ENCODE measurements around the gene HEXIM2.

HEXIM2 gene

DNA sequence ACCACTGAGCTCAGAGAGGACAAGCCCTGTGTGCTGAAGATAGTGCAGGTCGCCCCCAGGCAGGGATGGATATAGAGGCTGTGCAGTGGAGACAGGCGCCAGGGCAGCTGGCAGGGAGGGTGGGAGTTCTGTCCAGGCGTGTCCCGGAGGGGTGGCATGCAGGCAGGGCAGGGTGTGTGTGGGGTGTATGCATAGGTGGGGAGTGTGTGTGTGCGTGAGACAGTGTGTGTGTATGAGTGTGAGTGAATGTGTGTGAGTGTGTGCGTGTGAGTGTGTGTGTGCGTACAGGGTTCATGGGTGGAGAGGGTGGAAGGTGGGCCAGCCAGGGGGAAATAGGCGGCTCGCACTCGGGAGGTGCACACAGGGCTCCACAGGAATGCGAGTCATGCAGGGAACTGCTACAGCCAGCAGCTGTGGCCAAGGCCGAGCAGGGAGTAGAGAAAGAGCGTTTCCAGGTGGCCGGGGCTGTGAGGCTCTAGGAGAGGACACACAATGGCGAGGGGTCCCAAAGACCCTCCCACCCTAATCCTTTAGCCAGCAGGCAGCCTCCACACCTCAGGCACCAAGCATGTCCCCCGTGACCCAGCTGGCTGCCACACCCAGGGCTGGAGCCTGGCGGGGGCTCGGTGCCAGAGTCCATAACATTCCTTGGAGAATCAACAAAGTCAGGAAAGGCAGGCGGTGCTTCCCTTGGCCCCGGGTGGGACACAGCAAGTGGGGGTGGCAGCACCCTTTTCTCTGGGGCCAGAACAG lies 34.0 kb upstream of the HEXIM2 start:
- no peak for DNase-seq (ENCODE audit: low spot score)

DNA sequence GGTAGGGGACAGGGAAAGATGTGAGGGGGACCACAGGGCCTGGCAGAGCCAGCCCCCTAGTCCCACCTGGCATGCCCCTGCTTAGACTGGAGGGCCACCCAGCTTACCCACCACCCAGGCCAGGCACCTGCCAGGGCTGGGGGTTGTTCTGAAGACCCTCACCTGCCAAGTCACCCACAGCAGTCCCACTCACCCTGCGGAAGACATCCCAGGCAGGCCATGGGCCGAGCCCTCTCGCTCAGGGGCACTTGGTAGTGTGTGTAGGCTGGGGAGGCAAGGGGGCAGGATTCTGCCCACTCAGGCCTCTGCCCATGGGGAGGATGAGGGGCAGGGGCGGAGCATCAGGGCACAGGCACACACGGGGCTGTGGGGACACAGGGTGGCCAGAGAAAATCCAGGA lies 33.3 kb upstream of the HEXIM2 start:
- no peak for DNase-seq (ENCODE audit: low spot score)

DNA sequence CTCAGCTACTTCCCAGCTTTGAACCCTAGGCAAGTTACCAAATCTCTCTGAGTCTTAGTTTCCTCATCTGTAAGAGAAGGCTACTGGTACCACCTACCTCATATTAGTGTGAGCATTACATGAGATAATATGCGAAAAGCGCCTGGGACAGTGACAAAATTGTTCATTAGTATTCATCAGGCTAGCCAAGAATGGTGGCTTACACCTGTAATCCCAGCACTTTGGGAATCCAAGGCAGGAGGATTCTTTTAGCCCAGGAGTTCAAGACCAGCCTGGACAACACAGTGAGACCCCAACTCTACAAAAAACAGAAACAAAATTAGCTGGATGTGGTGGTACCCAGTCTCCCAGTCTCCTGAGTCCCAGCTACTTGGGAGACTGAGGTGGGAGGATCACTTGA lies 32.7 kb upstream of the HEXIM2 start:
- DNase-seq (ENCODE audit: low spot score): no peak

DNA sequence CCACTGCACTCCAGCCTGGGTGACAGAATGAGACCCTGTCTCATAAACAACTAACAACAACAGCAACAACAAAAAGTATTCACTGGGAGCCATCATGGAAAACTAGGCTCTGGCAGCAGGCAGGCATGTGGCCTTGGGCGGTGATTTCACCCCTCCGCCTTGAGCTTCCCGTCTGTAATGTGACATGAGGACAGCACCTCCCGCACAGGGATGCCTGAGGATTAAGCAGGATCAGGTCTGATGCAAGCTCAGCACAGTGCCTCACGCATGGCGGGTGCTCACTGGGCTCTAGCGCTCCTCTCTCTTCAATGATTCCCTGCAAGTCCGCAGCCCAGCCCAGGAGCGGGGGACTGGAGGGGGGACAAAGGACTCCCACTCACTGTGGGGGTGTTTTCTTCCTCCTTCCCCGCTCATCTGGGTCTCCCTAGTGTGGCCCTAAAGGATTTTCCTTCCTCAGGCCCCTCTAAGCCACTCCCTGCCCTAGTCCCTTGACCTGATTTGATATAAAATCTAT lies 32.2 kb upstream of the HEXIM2 start:
- DNase-seq (ENCODE audit: low spot score): no peak

DNA sequence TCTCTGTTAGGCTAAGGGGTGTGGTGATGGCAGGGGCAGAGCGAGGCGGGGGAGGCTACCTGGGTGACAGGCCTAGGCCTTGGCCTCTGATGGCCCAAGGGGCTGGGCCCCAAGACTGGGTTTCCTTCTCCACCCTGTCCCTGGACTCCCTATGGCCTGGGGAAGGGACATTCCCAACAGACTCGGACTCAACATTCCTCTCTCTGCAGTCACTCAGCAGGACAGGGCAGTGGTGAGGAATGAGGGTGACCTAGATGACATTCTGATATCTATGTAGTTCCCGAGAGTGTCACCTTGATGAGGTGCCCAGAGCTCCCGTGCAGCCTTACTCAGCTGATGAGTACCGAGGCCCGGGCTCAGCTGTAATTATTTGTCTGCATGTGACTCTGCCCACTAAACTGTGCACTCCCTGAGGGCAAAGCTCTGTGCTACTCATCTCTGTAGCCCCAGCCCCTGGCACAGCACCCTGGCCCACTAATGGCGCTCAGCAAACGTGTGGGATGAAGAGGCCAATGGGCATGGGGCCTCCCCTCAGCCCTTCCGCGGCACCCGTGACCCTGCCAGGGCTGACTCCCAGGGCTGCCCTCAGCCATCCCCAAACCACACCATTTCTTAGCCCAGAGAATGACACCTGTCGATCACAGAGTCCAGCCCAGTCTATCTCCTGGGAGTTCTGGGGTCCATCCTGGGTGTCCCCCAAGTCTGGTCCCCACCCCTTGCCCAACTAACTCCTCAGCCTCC lies 31.6 kb upstream of the HEXIM2 start:
- DNase-seq (ENCODE audit: low spot score): no peak

DNA sequence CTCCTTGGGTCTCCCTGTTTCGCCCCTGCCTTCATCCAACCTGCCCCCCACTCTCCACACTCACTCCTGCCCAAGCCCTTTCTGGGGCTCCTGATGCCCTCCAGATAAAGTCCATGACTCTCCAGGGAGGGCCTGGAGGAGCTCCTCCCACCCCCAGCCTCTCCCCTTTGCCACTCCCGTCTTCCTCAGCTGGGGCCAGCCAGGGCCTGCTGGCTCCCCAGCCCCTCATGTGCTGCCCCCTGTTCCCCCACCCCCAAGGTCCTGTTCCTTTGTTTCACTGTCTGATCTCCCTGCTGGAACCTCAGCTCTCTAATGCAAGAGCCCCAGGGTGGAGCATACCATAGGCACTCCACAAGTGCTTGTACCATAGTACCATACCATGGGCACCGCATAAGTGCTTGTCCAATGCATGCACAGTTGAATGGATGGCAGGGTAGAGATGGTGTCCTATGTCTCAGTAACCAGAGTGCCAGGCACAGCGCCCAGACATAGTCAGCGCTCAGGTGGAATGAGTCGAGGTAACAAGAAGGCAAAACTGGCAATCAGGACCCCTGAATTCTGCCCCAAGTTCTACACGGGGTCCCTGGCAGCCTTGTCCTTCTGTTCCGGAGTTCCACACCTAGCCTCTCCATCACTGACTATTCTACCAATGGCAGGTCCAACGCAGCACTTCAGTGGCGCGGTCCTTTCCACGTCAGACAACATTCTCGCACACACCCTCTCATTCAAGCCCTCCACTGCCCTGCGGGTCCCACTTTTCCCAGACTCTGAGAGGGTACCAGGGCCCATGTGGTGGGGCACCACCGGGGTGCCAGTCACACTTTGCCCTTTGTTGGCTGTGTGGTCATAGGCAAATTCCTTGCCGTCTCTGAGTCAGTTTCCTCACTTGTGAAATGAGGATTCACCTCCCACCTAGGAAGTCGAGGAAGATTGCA lies 30.7 kb upstream of the HEXIM2 start:
- DNase-seq (ENCODE audit: low spot score): no peak

DNA sequence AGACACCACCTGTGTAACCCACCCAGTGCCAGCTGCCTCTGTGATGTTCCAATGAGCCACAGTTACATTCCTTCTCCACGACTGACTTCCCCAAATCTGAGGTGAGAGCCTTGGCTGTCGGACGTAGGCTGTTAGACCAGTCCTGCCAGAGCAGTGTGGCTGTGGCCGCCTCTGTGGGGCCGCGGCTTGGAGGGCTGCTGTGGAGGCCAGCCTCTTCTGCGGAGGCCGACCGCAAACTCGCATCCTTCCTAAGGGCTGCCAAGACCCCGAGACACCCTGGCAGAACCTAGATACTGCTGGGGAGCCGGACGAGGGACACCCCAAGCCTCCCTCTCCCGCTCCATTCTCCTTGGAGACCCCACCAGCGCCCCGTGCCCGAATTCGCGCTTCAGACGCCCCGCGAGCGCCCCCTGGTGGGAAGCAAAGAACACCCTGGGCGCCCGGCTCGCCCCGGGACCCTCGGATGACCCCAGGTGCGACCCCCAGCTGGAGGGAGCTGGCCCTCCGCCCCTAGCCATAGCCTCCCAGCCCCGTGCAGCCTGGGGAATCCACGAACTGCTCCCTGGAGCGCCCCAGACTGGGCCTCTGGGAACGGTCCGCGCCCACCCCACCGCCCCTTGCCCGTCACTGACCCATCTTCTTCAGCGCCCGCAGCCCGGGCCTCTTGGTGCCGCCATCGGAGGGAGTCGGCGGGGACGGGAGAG lies 29.9 kb upstream of the HEXIM2 start:
- no peak for DNase-seq (ENCODE audit: low spot score)

DNA sequence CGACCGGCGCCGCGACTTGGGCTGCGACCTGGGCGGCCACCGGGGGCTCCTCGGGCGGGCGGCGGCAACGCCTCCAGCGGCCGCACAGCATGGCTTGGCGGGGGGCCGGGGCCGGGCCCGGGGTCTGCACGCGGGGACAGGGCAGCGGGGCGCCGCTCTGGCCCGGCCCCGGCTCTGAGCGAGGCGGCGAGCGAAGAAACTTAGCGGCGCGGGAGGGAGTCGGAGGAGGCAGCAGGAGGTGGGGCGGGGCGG lies 29.4 kb upstream of the HEXIM2 start, which contains the start of gene PLCD3:
TSS of gene PLCD3 (minus strand) at position 196 of the 252 bp plus-strand sequence. CDS start at position 91, 105 bp downstream.
- no peak for DNase-seq (ENCODE audit: low spot score)

DNA sequence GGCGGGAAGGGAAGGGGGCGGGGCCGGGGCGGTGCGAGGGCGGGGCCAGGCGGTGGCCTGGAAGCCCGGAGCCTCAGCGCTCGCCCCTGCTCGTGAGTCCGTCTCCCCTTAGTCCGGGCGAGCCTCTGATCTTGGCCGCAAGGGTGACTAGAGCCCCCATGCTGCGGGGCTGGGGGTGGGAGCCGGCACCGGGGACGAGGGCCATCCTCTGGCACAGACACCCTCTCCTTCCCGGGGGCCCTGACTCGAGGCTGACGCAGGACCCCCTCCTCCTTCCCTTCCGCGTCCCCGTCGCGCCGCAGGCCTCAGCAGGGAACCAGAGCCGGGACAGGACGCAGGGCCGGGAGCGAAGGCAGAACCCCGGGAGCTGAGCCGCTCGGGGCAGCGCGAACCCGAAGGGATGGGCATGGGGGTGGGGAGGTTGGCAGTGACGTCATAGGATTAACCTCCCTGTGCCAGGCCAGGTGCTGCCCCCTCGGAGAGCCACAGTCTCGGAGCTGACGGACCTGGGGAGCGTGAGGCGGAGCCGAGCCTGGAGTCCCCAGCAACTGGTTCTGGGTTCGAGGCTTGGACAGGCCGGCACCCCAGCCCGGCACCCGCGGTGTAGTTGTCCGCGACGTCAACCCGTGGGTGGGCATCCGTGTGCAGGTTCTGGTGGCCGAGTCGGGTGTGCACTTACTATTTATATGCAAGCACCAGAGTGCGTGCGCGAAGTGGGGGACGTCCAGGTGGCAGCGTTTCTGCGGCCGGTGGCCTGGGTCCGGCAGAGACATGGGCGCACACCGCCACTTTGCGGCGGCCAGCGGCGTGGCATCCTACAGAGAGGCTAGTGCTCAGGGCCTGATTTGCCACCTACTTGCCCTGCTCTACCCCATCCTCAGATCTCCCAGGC lies 28.9 kb upstream of the HEXIM2 start:
- DNase-seq (ENCODE audit: low spot score): peak; percentile 85

DNA sequence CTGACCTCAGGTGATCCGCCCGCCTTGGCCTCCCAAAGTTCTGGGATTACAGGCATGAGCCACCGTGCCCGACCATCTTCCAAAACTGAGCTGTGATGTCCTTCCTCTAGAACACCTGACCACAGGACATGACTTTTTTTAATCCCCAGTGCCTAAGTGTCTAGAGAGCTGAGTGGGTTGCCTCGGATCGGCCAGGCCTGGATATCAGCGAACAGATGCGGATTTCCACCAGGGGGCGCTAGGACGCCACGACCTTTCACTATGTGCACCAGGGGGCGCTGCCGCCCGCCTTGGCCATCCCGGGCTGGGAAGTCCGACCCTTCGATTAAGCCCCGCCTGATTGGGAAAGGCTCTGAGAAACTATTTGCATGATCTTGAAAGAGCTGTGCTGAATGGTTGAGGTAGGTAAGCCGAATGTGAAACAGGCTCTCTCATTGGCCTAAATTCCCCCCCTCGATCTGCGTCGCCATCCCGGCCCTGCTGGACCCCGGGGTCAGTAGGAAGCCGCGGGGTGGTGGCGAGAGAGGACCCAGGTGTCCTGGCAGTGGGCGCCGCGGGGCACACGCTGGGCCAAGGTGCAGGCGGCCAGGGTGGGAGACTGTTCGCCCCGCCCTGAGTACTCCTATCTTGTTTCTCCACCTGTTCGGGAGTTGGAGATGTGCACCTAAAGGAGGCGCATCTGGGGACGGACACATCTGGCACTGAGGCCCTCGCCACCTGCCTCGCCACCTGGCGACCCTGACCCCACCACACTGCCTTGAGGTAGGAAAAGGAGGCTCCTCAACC lies 26.3 kb upstream of the HEXIM2 start, which contains the start of gene ACBD4:
TSS of gene ACBD4 (plus strand) at position 496 of the 786 bp plus-strand sequence. CDS start 458 bp downstream, outside the sequence.
- peak; percentile 97 for DNase-seq (ENCODE audit: low spot score)

DNA sequence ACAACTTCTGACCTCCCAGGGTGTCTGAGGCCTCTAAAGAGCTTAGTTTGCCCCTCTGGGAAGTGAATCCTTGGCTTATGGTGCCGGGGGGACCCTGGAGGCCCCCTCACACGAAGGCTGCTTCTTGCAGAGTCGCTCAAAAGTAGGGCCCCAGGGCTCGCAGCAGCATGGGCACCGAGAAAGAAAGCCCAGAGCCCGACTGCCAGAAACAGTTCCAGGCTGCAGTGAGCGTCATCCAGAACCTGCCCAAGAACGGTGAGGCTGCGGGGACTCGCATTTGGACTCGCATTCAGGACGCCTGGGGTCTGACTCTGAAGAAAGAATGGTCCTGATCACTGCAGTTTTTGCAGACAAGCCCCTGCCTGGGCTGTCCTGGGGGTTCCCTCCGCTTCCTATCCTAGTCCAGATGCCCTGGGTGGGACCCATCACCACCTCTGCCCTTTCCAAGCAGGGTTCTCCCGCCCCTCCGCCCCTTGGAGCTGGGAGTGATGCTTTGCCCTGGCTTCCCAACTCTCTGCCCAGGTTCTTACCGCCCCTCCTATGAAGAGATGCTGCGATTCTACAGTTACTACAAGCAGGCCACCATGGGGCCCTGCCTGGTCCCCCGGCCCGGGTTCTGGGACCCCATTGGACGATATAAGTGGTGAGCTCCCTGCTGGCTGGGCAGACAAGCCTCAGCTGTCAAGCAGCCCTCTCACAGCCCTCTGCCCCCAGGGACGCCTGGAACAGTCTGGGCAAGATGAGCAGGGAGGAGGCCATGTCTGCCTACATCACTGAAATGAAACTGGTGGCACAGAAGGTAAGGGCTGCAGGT lies 25.5 kb upstream of the HEXIM2 start:
- DNase-seq (ENCODE audit: low spot score): no peak

DNA sequence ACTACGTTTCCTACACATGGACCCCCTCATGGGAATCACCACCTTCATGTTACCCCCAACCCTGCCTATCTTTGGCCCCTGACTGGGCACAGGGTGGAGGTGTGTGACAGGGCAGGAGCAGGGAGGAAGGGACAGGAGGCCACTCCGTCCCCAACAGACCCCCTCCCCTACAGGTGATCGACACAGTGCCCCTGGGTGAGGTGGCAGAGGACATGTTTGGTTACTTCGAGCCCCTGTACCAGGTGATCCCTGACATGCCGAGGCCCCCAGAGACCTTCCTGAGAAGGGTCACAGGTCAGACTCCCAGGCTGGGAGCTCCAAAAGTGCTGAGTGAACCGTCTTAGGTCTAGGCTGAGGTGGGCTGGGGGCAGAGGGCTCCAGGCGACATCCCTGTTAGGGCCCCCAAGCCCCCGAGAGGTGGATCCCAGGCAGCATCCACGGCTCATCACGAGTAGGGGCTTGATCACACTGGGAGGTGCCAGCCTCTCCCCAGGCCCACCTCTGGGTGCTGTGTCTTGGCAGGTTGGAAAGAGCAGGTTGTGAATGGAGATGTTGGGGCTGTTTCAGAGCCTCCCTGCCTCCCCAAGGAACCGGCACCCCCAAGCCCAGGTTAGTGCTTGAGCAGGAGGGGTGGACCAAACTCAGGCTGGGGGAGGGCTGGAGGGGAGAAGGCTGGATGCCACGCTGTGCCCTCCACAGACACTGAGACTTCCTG lies 24.7 kb upstream of the HEXIM2 start:
- DNase-seq (ENCODE audit: low spot score): no peak

DNA sequence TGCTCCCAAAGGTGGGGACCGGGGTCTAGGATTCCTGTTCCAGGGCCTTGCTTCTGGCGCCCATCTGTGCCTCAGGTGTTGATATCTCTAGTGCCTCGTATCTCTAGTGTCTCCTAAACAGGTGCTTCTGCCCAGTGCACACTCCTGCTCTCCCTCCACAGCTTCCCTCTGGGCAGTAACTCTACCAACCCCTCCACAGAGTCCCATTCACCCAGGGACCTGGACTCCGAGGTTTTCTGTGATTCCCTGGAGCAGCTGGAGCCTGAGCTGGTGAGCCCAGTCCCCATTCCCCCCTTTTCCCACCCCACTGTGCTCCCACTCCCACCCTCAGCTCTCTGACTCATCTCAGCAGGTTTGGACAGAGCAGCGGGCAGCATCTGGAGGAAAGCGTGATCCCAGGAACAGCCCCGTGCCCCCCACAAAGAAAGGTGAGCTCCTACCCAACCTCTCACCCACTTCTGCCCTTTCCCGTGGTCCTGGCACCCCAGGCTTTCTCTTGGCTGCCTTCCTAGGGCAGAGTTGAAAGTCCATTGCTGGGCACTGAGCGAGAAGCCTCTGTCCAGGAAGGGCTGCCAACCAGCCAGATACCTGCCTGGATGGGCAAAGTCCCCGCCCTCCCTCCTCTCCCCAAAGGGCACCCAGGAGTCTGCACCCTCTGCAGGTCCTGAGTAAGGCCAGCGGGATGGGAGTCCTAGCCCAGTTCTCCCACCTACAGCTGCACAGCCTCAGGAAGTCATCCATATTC lies 23.9 kb upstream of the HEXIM2 start:
- DNase-seq (ENCODE audit: low spot score): no peak

DNA sequence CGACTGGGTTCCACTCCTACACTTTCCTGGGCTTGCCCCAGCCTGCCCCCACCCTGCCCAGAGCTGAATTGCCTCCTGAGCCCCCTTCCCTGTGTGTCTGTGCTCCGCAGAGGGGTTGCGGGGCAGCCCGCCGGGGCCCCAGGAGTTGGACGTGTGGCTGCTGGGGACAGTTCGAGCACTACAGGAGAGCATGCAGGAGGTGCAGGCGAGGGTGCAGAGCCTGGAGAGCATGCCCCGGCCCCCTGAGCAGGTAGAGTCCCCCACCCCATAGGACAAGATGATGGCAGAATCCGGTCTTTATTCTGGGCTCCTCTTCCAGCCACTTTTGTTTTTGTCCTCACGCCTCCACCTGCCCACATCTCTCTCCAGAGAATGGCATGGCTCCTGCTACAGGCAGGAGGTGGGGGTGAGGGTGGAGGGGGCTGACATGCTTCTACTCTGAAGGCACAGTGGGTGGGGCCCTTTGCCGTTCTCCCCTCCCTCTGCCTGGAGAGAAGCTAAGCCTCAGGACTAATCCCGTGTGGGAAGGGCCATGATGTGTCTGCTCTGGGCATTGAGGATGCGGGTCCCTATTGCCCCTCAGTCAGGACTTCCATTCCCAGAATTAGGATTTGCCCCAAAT lies 22.7 kb upstream of the HEXIM2 start:
- no peak for DNase-seq (ENCODE audit: low spot score)

DNA sequence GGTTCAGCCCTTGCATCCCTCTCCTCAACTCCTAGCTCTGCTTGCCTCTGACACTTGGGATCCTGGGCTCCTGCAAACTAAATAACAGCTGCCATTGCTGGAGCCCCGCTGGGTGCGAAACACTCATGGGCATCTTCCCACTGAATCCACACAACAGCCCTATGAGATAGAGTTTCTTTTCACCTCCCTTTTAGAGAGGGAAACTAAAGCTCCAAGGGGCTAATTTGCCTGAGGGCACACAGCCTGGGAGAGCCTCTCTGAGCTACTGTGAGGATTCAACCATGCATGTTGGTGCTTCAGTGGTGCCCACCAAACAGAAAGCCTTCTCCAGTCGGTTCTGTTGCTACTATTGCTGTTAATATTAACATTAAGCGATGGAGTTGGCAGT lies 22.1 kb upstream of the HEXIM2 start:
- no peak for DNase-seq (ENCODE audit: low spot score)

DNA sequence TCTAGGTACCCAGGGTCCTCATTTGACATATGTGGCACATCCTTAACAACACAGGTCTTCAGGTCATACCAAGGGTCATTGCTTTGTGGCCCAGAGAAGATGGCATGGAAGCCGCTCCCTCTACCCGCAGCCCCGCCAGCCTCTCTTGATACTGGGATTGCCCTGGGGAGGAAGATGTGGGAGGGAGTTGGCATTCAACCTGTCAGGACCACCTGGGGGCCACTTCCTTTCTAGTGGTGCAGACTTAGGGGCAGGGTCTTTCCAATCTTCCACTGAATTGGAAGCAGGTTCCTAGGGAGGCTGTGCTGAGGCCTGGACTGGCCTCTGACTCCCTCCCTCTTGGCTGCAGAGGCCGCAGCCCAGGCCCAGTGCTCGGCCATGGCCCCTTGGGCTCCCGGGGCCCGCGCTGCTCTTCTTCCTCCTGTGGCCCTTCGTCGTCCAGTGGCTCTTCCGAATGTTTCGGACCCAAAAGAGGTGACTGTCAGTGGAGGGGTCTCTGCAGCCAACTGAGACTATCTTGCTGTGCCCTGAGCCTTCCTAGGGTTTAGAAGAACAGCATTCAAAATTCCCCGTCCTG lies 18.5 kb upstream of the HEXIM2 start:
- no peak for DNase-seq (ENCODE audit: low spot score)

DNA sequence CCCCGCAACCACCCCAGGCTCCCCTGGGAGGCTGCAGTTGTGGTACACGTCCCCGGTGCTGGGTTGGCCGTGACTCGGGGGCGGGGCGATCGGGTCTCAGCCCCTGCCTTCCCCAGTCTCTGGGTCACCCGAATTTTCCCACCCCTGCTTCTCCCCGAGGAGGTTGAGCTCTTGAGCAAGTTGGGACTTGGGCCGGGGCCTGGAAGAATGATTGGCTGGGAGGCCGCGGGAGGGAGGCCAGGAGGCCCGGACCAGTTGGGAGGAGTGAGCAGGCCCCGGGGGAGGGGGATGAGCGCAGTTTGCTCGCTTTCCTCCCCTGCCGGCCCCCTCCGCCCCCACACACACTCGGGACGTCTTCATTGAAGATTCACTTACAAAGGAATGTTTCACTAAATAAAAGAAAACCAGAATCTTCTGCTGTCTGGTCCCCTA lies 17.9 kb upstream of the HEXIM2 start:
- no peak for DNase-seq (ENCODE audit: low spot score)
